GM21528 (cell line): ENCODE results near the gene THADA.
"Not testable (repeated sequence)": the region's sequence is repeated elsewhere in the genome, so short reads cannot be mapped to it uniquely, and the experiment has no call there.

Experiments
- ATAC-seq: cut with Tn5 transposase; IDR thresholded peaks from one replicate; pipeline ENCODE4 v1.9.1; 2021; ENCODE audit warnings: mild to moderate bottlenecking, moderate library complexity; ENCODE audit not compliant: unreplicated experiment, low FRiP score

The THADA gene

DNA sequence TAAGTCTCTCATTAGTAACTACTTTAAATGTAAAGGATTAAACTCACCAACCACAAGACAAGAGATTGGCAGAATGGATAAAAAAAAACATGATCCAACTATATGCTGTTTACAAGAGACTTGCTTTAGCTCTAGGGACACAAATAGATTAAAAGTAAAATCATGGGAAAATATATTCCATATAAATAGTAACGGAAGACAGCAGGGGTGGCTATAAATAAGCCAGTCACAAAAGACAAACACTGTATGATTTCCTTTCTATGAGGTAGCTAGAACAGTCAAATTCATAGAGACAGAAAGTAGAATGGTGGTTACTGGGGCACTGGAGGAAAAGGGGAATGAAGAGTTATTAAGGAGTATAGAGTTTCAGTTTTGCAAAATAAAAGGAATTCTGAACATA lies 145.2 kb downstream of the THADA start:
- ATAC-seq = no peak

DNA sequence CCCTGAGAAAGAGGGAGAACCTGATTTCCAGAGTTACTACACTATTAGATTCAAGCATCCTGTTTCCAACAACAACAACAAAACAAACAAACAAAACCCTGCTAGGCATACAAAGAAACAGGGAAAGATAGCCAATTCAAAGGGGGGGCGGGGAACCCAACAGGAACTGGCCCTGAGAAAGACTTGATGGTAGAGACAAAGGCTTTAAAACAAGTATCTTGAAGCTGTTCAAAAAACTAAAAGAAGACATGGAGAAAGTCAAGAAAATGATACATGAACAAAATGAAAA lies 147.1 kb downstream of the THADA start:
- ATAC-seq = no peak

GRCh38 chr2:43448011-43448821 lies 147.6 kb downstream of the THADA start:
- ATAC-seq = no peak

DNA sequence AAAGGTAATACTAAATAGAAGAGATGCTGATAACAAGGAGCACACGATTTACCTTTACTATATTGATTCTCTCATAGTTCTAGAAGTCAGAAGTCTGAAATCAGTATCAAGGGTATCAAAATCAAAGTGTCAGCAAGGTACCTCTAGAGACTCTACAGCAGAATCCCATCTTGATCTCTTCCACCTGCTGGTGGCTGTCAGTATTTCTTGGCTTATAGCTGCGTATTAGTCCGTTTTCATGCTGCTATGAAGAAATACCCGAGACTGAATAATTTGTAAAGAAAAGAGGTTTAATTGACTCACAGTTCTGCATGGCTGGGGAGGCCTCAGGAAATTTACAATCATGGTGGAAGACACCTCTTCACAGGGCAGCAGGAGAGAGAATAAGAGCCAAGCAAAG lies 149.1 kb downstream of the THADA start:
- ATAC-seq = not testable (repeated sequence)

GRCh38 chr2:43445781-43446180 lies 150.1 kb downstream of the THADA start:
- no peak for ATAC-seq

GRCh38 chr2:43444989-43445645 lies 150.7 kb downstream of the THADA start:
- ATAC-seq = no peak

DNA sequence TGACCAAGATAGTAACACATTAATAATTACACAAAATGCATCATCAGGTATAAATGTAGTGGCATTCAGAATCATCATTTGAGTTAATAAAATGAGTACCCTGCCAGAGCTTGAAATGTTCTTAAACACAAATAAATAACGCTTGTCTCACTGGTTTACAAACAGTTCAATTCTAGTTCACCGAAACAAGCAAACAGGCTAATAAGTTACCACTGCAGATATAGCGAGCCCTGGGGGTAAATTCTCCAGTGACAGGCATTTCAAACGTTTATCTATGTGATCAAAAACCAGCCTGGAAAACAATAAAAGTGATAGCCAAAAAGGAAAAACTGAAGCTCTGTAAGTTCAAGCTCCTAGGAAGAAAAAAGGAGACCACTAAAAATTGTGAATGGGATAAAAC lies 152.6 kb downstream of the THADA start:
- no peak for ATAC-seq

DNA sequence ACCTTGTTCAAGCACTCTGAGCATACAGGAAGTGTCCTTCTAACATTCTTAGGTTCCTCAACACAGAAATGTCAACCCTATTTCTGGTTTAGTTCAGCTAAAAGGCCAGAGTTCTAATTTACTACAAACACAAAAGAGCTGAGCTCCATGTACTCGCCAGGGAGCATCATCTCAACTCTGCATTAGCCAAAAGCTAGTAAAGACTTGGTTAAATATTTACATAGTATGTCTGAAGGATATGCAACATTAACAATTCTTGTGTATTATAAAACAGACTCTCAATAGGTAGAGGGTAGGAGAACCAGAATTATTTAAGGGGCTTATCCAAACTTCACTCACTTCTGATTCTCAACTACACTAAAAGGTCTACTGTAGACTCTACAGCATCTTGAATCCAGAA lies 154.6 kb downstream of the THADA start:
- ATAC-seq = no peak

GRCh38 chr2:43438858-43439655 lies 156.8 kb downstream of the THADA start:
- no peak for ATAC-seq

DNA sequence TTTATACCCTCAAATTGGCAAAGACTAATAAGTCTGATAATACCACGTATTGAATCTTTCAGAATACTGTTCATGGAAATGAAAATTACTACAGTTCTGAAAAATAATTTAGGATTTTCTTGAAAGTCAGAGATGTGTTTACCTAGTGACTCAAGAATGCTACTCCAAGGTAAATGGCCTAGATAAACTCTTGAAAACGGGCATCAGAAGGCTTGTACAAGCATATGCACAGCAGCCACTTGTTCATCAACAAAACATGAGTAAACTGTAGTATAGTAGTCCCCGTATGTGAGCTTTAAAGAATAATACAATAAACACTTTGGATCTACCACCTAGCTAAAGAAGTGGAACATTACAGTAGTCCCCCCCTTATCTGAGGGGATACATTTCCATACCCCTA lies 157.5 kb downstream of the THADA start:
- ATAC-seq = no peak

DNA sequence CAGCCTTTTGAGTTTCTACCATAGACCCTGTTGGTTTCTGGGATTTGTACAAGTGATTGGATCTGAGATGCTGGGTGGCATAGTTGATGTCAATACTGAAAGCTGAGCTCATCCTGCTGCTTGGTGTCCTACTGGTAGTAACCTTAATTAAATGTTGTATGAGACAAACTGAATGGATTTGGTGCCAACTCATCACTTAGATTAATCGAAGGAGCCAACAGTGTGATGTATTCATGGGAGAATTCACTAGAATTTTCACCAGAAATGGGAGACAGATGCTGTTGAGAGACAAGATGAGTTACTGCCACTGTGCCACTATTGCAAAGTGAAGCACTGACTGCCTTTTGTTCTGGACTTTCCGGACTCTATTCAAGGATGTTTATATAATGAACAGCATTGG lies 158.5 kb downstream of the THADA start:
- ATAC-seq = no peak

GRCh38 chr2:43436431-43436830 lies 159.4 kb downstream of the THADA start:
- no peak for ATAC-seq

DNA sequence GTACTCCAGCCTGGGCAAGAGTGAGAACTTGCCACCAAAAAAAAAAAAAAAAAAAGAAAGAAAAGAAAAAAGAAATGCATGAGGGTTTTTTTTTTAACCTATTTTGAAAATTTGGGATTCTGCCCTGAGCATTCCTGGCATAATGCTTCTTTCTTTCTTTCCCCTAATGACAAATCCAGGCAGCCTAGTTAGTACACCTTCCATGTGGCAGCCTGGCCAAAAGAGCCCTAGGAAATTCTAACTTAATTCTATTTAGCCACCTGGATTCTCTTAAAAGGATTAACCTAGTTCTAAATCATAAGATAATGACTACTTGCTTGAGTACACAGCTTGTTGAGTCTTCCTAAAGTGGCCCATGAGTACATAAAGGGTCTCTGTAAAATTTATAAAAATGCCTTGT lies 160.1 kb downstream of the THADA start:
- ATAC-seq = no peak

DNA sequence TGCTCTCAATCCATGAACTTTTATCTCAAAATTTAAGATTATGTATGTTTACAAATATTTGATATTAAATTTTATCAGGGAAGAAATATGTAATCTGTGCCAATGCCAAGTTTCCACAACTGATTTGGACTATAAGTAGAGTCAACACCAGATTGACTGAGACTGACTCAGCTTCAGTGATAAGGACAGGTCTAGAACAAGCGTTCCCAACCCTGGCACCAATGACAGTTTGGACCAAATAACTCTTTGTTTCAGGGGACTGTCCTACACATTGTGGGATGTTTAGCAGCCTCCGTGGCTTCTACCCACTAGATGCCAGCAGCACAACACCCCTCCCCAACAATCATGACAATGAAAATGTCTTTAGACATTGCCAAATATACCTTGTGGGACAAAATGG lies 165.3 kb downstream of the THADA start:
- no peak for ATAC-seq

- ATAC-seq = no peak
Measured at GRCh38 chr2:43429369-43429768, 166.5 kb downstream of the THADA start.

DNA sequence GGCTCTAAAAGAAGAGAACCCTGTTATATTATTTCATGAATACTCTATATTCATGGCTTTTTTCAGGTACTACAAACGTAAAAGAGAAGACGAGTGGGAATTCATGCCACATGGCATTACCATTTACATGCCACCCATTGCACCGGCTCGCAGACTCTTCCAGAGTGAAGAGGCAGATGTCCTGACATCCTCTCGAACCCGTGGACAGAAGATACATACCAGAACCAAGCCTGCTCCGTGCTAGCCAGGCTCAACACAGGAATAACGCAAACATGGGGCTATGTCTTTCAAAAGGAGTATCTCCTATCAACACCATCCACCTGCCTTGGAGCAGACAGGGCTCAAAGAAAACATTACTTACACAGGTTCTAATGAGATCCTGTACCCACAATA lies 168.8 kb downstream of the THADA start:
- ATAC-seq = no peak

DNA sequence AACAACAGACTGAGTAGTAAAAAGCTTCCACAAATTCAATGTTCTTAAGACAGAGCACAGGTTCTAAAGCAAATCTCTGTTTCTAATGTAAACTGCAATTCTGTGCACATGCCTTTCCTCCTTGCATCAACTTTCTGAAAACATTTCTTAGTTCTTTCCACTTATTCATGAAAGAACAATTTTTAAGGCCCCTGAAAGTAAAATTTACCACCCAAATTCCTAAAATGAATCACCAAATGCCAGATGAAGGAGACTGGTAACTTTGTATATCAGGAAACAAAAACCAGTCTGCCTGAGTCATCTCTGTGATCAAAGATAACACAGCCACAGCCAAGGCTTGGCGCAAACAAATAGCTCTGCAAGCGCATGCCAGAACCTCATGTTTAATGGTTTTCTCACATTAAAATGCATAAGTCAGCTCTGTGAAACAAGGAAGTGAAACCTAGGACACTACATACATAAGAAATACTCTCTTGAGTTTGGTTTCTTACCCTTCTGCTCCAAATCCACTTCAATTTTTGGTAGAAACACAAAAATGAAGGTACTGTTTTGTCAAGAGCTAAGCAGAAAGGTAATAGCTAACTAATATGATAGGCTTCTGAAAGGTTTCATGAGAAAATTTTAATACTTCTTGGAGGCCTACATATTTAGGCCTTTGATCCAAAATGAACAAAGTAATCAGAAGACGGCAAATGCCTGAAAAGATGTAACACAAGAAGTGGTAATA lies 169.4 kb downstream of the THADA start:
- peak; percentile 82 for ATAC-seq

DNA sequence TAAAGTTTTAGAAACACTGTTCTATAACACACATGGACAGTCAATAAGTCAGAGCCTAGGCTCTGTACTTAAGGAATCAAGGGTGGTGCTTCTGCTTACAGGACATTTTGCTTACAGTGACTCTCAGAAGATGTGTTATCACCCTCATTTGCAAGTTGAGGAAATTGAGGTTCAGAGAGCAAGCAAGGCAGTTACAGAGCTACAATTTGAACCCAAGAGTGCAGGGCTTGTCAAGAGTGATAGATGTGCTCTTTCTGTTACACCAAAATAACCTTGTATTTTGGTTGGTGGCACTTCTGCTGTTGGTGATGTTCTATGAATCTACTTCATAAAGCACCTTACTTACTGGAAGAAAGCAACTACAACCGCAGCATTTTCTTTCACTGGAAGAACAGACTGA lies 170.2 kb downstream of the THADA start:
- ATAC-seq = no peak

DNA sequence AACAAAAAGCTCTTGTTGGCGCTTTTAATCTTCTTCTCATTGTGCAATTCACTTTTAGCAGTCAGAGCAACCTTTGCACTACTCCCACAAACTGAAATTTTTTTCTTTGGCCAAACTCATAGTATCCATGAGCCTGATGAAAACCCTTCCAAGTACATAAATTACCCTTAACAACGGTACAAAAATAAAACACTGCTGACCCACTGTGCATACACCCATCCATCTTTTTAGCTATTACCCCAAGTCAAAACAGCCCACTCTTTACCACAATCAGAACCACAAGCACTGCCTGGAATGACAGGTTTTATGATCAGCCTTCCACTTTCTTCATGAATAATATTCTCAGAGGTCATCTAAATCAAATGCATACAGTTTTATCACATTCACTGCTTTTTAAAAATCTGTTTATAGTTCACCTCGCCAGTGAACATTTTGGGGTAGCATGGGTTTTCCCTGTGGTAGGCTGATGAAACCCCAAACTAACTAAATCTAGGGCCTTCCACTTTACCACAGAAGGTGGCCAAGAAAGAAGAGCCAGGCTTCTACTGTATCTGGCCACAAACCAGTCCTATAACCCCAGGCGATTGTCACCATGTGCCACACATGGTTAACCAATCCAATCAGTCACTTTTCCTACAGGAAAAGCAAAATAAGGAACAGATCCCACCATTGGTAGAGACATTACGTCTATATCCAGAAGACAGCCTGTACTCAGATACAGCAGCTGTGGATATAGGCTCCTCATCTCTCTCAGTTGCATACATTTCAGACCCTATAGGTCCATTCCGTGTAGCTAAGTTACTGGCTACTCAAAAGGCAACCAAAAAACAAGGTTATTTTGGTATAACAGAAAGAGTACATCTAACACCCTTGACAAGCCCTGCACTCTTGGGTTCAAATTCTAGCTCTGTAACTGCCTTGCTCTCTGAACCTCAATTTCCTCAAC lies 171.3 kb downstream of the THADA start:
- no peak for ATAC-seq

GRCh38 chr2:43423941-43424261 lies 171.9 kb downstream of the THADA start:
- ATAC-seq = no peak
